ENCODE measurements around the gene ATF7IP. TPM values are rescaled to one million over a fixed set of nuclear protein-coding genes. Genes with fewer than 3 reads are reported as not detected.
"Not testable (repeated sequence)": the region's sequence is repeated elsewhere in the genome, so short reads cannot be mapped to it uniquely, and the experiment has no call there.

Gene ATF7IP, protein sequence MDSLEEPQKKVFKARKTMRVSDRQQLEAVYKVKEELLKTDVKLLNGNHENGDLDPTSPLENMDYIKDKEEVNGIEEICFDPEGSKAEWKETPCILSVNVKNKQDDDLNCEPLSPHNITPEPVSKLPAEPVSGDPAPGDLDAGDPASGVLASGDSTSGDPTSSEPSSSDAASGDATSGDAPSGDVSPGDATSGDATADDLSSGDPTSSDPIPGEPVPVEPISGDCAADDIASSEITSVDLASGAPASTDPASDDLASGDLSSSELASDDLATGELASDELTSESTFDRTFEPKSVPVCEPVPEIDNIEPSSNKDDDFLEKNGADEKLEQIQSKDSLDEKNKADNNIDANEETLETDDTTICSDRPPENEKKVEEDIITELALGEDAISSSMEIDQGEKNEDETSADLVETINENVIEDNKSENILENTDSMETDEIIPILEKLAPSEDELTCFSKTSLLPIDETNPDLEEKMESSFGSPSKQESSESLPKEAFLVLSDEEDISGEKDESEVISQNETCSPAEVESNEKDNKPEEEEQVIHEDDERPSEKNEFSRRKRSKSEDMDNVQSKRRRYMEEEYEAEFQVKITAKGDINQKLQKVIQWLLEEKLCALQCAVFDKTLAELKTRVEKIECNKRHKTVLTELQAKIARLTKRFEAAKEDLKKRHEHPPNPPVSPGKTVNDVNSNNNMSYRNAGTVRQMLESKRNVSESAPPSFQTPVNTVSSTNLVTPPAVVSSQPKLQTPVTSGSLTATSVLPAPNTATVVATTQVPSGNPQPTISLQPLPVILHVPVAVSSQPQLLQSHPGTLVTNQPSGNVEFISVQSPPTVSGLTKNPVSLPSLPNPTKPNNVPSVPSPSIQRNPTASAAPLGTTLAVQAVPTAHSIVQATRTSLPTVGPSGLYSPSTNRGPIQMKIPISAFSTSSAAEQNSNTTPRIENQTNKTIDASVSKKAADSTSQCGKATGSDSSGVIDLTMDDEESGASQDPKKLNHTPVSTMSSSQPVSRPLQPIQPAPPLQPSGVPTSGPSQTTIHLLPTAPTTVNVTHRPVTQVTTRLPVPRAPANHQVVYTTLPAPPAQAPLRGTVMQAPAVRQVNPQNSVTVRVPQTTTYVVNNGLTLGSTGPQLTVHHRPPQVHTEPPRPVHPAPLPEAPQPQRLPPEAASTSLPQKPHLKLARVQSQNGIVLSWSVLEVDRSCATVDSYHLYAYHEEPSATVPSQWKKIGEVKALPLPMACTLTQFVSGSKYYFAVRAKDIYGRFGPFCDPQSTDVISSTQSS
- total RNA-seq (10 to 100 TPM; 37.9 to 85.8 (median 67.3) TPM), polyA plus RNA-seq (10 to 100 TPM in 1 of 2 donors, 1 to 10 TPM in 1; 4.0 to 13.4 TPM)
- long read RNA-seq, donor 1, partial matches to known transcripts = 5 of 9 reads
- long read RNA-seq, donor 1, other reads (novel, unspliced or antisense) = 4 of 9 reads
- long read RNA-seq, donor 2, full-length matches to known transcripts = 4 of 16 reads
- long read RNA-seq, donor 2, partial matches to known transcripts = 3 of 16 reads
- long read RNA-seq, donor 2, other reads (novel, unspliced or antisense) = 9 of 16 reads
- long read RNA-seq, donor 3, full-length matches to known transcripts = 8 of 24 reads
- long read RNA-seq, donor 3, partial matches to known transcripts = 10 of 24 reads
- long read RNA-seq, donor 3, other reads (novel, unspliced or antisense) = 6 of 24 reads

DNA sequence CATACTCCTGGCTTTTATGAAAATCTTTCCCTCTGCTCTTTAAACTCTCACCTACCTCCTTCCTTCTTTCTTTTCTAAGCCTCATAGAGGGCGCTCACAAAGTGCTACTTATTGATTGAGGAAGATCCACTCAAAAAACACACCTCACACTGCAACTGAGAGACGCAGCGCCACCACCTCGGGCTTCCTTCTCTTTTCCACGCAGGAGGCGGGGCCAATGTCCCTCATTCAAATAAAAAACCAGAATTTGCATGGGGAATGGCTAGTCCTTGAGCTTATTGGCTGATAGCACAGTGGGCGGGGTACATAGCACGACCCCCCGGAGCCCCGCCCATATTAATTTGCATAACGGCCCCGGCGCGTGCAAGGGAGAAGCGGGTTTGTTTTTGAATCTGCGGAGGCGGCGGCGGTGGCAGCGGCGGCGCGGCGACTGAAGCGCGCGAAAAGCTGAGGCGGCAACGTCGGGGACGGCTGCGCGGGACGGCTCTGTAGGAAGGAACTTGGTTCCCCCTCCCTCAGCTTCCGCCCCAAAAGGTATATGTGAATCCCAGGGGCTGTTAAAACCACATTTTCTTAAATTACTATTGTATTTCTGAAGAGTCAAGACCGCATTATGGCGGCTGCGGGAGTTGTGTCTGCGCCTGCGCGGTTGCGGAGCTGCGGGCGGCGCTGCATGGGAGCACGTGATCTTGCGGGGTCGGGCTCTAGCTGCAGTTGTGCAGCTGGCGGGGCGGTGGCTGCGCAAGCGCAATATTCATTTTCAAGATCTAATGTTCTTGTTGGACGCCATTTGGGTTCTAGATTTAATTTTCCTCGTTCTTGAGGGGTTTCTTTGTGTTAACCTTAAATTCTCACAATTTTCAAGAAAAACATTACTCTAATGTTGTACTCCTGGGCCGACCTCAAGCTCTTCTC lies at the start of gene ATF7IP:
Gene ATF7IP, plus strand, starts transcription at position 389 of the 915 bp plus-strand sequence. CDS start 58,234 bp downstream, outside the sequence.
- TF ChIP-seq, protein P1, sequence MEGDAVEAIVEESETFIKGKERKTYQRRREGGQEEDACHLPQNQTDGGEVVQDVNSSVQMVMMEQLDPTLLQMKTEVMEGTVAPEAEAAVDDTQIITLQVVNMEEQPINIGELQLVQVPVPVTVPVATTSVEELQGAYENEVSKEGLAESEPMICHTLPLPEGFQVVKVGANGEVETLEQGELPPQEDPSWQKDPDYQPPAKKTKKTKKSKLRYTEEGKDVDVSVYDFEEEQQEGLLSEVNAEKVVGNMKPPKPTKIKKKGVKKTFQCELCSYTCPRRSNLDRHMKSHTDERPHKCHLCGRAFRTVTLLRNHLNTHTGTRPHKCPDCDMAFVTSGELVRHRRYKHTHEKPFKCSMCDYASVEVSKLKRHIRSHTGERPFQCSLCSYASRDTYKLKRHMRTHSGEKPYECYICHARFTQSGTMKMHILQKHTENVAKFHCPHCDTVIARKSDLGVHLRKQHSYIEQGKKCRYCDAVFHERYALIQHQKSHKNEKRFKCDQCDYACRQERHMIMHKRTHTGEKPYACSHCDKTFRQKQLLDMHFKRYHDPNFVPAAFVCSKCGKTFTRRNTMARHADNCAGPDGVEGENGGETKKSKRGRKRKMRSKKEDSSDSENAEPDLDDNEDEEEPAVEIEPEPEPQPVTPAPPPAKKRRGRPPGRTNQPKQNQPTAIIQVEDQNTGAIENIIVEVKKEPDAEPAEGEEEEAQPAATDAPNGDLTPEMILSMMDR (IDR thresholded peaks at IDR 0.05) = peak in 4 of 9 donors; percentile 36 to 61 (median 56)
- intact Hi-C loops (cut with DNase I) = loop anchor here in 8 of 10 donors (1.0 to 10.0 kb wide), 14 partner anchors 20 to 407 kb away; partner anchors contain the start of gene PLBD1 (in 1 of the 8)
- H3K9me3 ChIP-seq = peaks cover 0 to 7% (median 0%) of the 10 kb centered on the region in 11 donors
- ATAC-seq (peak; percentile 97 to 99 (median 98)), DNase-seq (peak; percentile 94 to 97)
- peak within 1 kb of the TSS; percentile 26 to 83 (median 72) for H3K4me3 ChIP-seq
- H3K4me1 ChIP-seq = peaks cover 0 to 24% (median 8%) of the 10 kb centered on the region in 9 donors
- H3K27me3 ChIP-seq = no peaks in the 10 kb centered on the region
- WGBS, 2 donors = 1% methylated on average over 55 of the region's 55 CpGs
- H3K36me3 ChIP-seq = peaks cover 0 to 17% (median 0%) of the 10 kb centered on the region in 9 donors
- H3K27ac ChIP-seq = peak within 1 kb of the TSS; percentile 82 to 99 (median 96)

DNA sequence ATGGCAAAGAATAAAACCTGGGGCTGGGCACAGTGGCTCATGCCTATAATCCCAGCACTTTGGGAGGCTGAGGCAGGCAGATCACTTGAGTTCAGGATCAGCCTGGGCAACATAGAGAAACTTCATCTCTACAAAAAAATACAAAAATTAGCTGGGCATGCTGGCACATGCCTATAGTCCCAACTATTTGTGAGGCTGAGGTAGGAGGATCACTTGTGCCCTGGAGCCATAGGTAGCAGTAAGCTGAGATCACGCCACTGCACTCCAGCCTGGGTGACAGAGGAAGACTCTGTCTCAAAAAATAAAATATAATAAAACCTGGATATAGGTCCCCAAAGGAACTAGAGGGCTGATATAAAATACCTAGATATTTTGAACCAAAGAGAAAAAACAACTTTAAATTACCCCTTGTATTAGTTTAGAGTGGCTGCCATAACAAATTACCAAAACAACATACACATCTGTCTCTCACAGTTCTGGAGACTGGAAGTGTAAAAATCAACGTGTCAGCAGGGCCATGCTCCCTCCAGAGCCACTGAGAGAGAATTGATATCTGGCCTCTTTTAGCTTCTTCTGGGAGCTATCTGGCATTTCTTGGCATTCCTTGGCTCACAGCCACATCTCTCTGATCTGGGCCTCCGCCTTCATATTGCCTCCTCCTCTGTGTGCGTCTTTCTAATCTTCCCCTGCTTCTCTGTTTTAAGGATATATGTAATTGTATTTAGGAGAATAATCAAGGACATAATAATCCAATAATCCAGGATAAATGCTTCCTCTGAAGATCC lies 47.9 kb upstream of the ATF7IP start:
- Histone ChIP-seq H3K4me1 (peaks cover 0 to 4% (median 0%) of the 10 kb centered on the region in 9 donors), H3K9me3 (no peaks in the 10 kb centered on the region), H3K27me3 (no peaks in the 10 kb centered on the region), H3K36me3 (no peaks in the 10 kb centered on the region), H3K4me3 (no peak overlapping the region), H3K27ac (no peak overlapping the region)
- intact Hi-C loops (cut with DNase I) = no loop called here
- DNase-seq (no peak), ATAC-seq (no peak)
- TF ChIP-seq, protein P1 (IDR thresholded peaks at IDR 0.05) = no peak
- WGBS, 2 donors = 72 to 74% methylated on average over 4 of the region's 4 CpGs

DNA sequence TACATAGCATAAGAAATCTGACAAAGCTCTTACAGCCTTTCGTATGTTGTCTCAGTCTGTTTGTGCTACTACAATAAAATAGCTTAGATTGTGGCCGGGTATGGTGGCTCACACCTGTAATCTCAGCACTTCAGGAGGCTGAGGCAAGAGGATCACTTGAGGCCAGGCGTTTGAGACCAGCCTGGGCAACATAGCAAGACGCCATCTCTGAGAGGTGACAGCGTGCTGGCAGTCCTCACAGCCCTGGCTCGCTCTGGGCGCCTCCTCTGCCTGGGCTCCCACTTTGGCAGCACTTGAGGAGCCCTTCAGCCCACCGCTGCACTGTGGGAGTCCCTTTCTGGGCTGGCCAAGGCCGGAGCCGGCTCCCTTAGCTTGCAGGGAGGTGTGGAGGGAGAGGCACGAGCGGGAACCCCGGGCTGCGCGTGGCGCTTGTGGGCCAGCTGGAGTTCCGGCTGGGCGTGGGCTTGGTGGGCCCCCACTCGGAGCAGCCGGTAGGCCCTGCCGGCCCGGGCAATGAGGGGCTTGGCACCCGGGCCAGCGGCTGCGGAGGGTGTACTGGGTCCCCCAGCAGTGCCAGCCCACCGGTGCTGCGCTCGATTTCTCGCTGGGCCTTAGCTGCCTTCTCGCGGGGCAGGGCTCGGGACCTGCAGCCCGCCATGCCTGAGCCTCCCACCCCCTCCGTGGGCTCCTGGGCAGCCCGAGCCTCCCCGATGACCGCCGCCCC lies 45.6 kb upstream of the ATF7IP start:
- H3K27me3 ChIP-seq; H3K9me3 ChIP-seq; DNase-seq; intact Hi-C loops (cut with DNase I); ATAC-seq; H3K36me3 ChIP-seq; H3K27ac ChIP-seq; H3K4me3 ChIP-seq; H3K4me1 ChIP-seq: not testable (repeated sequence)
- 94 to 97% methylated on average over 34 to 38 of the region's 38 CpGs for WGBS, 2 donors
